ENCODE results near the gene USP20.

Gene USP20

GRCh38 chr9:129919841-129920240 lies 84.6 kb downstream of the USP20 start:
- Mint-ChIP-seq H3K9me3 (no peaks in the 10 kb centered on the region), H3K27ac (no peak overlapping the region), H3K27me3 (no peaks in the 10 kb centered on the region), H3K4me1 (peaks cover 39% of the 10 kb centered on the region), H3K4me3 (no peak overlapping the region), H3K36me3 (peaks cover 71% of the 10 kb centered on the region)
- no peak for ATAC-seq

GRCh38 chr9:129921905-129922304 lies 86.6 kb downstream of the USP20 start:
- H3K4me3 Mint-ChIP-seq: no peak overlapping the region
- H3K27ac Mint-ChIP-seq: no peak overlapping the region
- H3K9me3 Mint-ChIP-seq: no peaks in the 10 kb centered on the region
- ATAC-seq: no peak
- H3K4me1 Mint-ChIP-seq: peaks cover 32% of the 10 kb centered on the region
- H3K27me3 Mint-ChIP-seq: no peaks in the 10 kb centered on the region
- peaks cover 74% of the 10 kb centered on the region for H3K36me3 Mint-ChIP-seq

GRCh38 chr9:129923589-129923988 lies 88.3 kb downstream of the USP20 start:
- peaks cover 25% of the 10 kb centered on the region for H3K4me1 Mint-ChIP-seq
- no peaks in the 10 kb centered on the region for H3K9me3 Mint-ChIP-seq
- H3K4me3 Mint-ChIP-seq: no peak overlapping the region
- peaks cover 62% of the 10 kb centered on the region for H3K36me3 Mint-ChIP-seq
- no peak for ATAC-seq
- no peak overlapping the region for H3K27ac Mint-ChIP-seq
- H3K27me3 Mint-ChIP-seq: no peaks in the 10 kb centered on the region

GRCh38 chr9:129929496-129930125 lies 94.4 kb downstream of the USP20 start:
- no peak for ATAC-seq
- no peaks in the 10 kb centered on the region for H3K9me3 Mint-ChIP-seq
- peaks cover 34% of the 10 kb centered on the region for H3K4me1 Mint-ChIP-seq
- no peak overlapping the region for H3K4me3 Mint-ChIP-seq
- no peaks in the 10 kb centered on the region for H3K27me3 Mint-ChIP-seq
- H3K36me3 Mint-ChIP-seq: peaks cover 31% of the 10 kb centered on the region
- no peak overlapping the region for H3K27ac Mint-ChIP-seq

GRCh38 chr9:129930743-129931142 lies 95.5 kb downstream of the USP20 start:
- no peak overlapping the region for H3K27ac Mint-ChIP-seq
- no peak for ATAC-seq
- H3K4me1 Mint-ChIP-seq: peaks cover 44% of the 10 kb centered on the region
- H3K27me3 Mint-ChIP-seq: no peaks in the 10 kb centered on the region
- H3K9me3 Mint-ChIP-seq: no peaks in the 10 kb centered on the region
- no peak overlapping the region for H3K4me3 Mint-ChIP-seq
- H3K36me3 Mint-ChIP-seq: peaks cover 29% of the 10 kb centered on the region
